Retinal pigment epithelial cell (primary cell): Measurements from ENCODE around the gene TRIM44.

Experiments
- DNase-seq: peaks from one replicate; pipeline ENCODE4 v3.0.0-alpha.2; 2010; ENCODE audit warnings: low read depth
- H3K4me3 ChIP-seq: 2 replicates; pipeline ENCODE4 v1.5.1; 2011; ENCODE audit warnings: mild to moderate bottlenecking, low read length, control low read depth, moderate library complexity
- TF ChIP-seq, protein P1 (sequence below): conservative IDR thresholded peaks from 2 replicates; pipeline ENCODE4 v1.5.1; 2011; ENCODE audit warnings: low read depth, low read length, control low read depth, inconsistent platforms

Gene TRIM44

DNA sequence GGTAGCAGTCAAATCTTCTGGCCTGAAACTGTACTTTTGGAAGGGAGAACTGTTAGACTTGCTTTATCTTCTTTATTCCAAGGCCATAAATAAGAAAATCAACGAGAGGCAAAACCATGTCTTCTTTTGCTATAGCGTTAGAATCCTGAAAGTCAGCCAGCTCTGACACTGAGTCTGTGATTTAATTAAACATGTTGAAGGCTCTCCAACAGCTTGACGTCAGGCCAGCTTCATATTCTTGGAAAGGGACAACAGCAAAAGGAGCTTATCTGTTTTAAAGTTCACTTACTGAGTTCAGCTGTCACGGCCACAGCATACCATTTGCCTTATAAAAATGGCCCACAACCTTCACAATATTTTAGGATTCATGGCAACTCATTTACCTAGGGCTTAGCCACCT lies 150.3 kb downstream of the TRIM44 start:
- DNase-seq = peak; percentile 22
- no peak overlapping the region for H3K4me3 ChIP-seq
- TF ChIP-seq, protein P1, sequence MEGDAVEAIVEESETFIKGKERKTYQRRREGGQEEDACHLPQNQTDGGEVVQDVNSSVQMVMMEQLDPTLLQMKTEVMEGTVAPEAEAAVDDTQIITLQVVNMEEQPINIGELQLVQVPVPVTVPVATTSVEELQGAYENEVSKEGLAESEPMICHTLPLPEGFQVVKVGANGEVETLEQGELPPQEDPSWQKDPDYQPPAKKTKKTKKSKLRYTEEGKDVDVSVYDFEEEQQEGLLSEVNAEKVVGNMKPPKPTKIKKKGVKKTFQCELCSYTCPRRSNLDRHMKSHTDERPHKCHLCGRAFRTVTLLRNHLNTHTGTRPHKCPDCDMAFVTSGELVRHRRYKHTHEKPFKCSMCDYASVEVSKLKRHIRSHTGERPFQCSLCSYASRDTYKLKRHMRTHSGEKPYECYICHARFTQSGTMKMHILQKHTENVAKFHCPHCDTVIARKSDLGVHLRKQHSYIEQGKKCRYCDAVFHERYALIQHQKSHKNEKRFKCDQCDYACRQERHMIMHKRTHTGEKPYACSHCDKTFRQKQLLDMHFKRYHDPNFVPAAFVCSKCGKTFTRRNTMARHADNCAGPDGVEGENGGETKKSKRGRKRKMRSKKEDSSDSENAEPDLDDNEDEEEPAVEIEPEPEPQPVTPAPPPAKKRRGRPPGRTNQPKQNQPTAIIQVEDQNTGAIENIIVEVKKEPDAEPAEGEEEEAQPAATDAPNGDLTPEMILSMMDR = no peak

DNA sequence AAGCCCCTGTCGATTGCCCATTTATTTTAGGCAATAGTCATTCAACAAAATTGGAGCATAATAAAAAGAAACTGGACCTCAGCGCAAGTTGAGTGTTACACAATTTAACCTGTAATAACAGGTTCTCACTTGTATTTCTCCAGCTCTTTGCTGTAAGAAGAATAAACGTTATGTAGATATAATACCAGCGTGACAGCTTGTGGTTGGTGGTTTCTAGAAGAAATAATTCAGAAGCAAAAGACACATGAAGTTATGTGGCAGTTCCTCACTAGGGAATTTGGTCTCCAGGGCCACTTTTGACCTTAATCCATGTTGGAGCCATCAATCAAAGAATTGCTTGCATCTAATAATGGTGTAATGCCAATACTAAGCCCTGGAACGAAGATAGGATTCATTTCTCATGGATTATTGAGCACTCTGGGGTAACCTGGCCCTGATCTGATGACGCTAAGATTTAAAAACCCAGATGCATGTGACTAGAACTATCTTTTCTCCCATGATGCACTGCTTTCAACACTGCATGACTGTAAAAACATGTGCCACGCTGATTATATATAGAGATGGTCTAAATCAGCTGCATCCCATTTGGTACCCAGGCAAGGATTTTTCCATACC lies 151.6 kb downstream of the TRIM44 start:
- TF ChIP-seq, protein P1 = no peak
- no peak overlapping the region for H3K4me3 ChIP-seq
- peak; percentile 33 for DNase-seq

DNA sequence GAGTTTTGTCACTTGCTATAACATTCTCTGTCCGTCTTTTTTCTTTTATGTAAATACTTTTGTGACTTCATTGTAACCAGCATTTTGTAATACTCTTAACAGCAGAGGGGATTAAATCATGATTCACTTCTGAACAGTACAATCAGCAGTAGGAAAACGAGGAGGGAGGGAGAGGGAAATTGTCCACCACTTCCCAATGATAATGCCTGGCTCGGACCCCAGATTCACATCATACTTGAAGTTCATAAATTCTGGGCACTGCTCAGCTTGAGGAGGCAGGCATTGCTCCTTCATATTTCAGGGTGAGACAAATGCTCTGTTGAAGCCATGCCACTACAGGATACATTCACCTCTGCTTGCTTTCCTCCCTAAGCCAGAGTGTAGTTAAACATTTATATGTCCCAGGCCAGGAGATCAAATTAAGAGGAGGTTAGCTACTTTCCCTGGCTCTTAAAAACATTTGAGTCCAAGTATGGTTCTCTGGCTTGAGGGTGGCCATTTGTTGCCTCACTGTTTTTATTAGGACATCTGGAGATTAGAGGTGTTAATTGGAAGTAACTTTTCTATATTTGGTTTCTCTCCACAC lies 152.2 kb downstream of the TRIM44 start:
- peak; percentile 79 for DNase-seq
- H3K4me3 ChIP-seq = no peak overlapping the region
- TF ChIP-seq, protein P1 = no peak

DNA sequence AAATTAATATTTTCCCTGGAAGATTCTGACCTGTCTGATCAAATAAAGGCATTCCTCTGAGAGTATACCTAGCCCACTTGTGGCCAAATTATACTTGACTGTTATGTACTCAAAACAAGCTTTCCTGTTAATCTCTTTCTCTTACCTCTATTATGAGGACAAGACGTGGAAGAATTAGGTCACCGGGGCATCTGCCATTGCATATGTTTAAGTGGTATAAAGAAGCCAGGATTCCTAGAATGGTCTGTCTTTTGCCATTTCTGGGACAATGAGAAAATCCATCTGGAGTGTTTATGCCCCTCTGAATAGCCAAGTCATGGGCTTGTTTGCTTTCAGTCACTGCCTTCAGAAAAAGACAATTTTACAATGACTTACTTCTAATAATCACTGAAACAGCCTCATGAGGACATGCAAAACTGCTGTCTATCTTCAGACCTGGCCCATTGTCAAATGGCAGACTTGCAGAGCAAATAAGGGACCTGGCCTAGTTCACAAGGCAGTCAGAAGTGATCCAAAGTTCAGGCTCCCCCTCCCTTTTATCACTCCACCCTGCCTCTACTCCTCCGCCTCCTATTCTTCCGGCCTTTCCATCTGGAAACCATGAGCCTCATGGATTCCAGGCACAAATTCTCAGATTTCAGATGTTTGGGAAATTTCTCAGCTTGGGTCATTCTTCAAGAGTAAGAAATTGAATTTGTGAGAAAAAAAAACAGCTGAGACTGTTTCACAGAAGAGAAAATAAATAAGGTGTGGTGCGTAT lies 153.2 kb downstream of the TRIM44 start:
- DNase-seq = no peak
- no peak overlapping the region for H3K4me3 ChIP-seq
- TF ChIP-seq, protein P1 = no peak

DNA sequence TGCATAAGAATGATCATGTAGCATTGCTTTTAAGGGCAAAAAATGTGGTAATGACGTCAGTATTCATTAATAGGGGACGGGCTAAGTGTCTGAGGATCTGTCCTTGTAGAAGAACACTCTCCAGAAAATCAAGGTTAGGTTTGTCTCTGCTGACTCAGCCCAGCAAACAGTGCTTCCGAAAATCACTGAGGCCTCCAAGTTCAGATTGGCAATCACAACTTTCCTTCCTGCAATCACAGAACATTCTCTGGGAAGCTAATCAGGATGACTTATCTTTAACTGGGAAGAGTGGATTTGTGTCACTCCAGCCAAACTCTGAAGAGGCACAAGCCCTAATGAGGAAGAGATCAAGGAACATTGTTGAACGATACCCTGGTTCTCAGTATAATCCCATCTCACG lies 158.0 kb downstream of the TRIM44 start:
- no peak for DNase-seq
- no peak overlapping the region for H3K4me3 ChIP-seq
- TF ChIP-seq, protein P1 = no peak

DNA sequence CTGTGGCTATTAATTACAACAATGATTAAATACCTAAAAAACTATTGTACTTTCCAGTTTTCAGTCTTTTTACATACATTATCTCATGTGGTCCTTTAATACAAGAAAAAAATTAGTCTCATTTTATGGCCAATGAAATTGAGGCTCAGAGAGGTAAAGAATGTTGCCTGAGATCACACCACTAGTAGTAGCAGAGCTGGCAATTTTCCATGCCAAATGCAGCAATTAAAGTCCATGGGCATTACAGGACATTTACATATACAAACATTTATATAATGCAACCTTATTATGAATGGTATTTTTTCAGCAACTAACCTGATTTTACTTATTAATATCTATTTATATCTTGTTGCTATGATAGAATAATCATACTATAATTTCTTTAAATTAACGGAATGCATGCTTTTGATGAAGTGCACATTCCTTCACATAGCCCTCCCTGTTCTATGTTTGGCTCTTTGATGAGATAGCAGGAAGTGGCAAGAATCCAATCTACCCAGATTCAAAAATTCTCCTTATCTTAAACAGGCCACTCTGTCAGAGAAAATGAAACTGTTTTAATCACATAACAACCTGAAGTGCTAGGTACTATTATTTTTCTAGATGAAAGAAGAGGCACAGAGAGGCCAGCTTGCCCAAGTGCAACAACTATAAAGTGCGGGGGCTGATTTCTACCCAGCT lies 160.4 kb downstream of the TRIM44 start:
- TF ChIP-seq, protein P1 = no peak
- DNase-seq = no peak
- H3K4me3 ChIP-seq = no peak overlapping the region
